AML-193 (cell line): ENCODE measurements around the gene CYP4F3.
A peak's percentile ranks its signal among the peaks of the same experiment; 100 is the strongest.
"Not testable (repeated sequence)": the region's sequence is repeated elsewhere in the genome, so short reads cannot be mapped to it uniquely, and the experiment has no call there.

Experiments used
- DNase-seq, 2 experiments: peaks; one replicate each; lab custom pipeline; 2025; lab: John Stamatoyannopoulos, UW

Gene CYP4F3

GRCh38 chr19:15631817-15632216, 8.9 kb upstream of the CYP4F3 start:
- DNase-seq: peak in 1 of 2 experiments; percentile 12

GRCh38 chr19:15633082-15633835, 7.4 kb upstream of the CYP4F3 start:
- DNase-seq: peak; percentile 76 to 83

- DNase-seq: no peak
Measured at GRCh38 chr19:15634105-15634504, 6.6 kb upstream of the CYP4F3 start.

- DNase-seq: peak in 1 of 2 experiments; percentile 3
Measured at GRCh38 chr19:15635016-15635805, 5.5 kb upstream of the CYP4F3 start.

GRCh38 chr19:15636026-15636425, 4.7 kb upstream of the CYP4F3 start:
- no peak for DNase-seq

GRCh38 chr19:15639596-15639995, 1.1 kb upstream of the CYP4F3 start:
- DNase-seq: no peak

GRCh38 chr19:15640904-15641597, 354 bp downstream of the CYP4F3 start:
- no peak for DNase-seq

GRCh38 chr19:15641901-15642491, 1.3 kb downstream of the CYP4F3 start:
- DNase-seq: peak; percentile 64 to 70

- DNase-seq: no peak
Measured at GRCh38 chr19:15642807-15643206, 2.1 kb downstream of the CYP4F3 start.

GRCh38 chr19:15643387-15643786, 2.7 kb downstream of the CYP4F3 start:
- no peak for DNase-seq

- DNase-seq: no peak
Measured at GRCh38 chr19:15644066-15644741, 3.5 kb downstream of the CYP4F3 start.

GRCh38 chr19:15644816-15645215, 4.1 kb downstream of the CYP4F3 start:
- no peak for DNase-seq

- no peak for DNase-seq
Measured at GRCh38 chr19:15649526-15649925, 8.8 kb downstream of the CYP4F3 start.

GRCh38 chr19:15650123-15650522, 9.4 kb downstream of the CYP4F3 start:
- not testable (repeated sequence) for DNase-seq

GRCh38 chr19:15651791-15652190, 11.1 kb downstream of the CYP4F3 start:
- DNase-seq: no peak

GRCh38 chr19:15652559-15653278, 12.0 kb downstream of the CYP4F3 start:
- DNase-seq: no peak

GRCh38 chr19:15656467-15656866, 15.8 kb downstream of the CYP4F3 start:
- DNase-seq: no peak

- DNase-seq: no peak
Measured at GRCh38 chr19:15663247-15663646, 22.6 kb downstream of the CYP4F3 start.

GRCh38 chr19:15666186-15666585, 25.5 kb downstream of the CYP4F3 start:
- DNase-seq: no peak

- peak; percentile 9 to 15 for DNase-seq
Measured at GRCh38 chr19:15666883-15667282, 26.2 kb downstream of the CYP4F3 start.

GRCh38 chr19:15669440-15669839, 28.7 kb downstream of the CYP4F3 start:
- DNase-seq: no peak
